GM20431 (cell line): ENCODE data around the gene EXOC6B.

Experiments
- in situ Hi-C: fragments of 300-500 bp; cut with MseI, MboI; formaldehyde crosslinking; loops from one replicate; pipeline ENCODE4 v1.15.0; 2020; ENCODE audit warnings: low sequenced_read_pairs; ENCODE audit not compliant: unreplicated experiment

EXOC6B gene

DNA sequence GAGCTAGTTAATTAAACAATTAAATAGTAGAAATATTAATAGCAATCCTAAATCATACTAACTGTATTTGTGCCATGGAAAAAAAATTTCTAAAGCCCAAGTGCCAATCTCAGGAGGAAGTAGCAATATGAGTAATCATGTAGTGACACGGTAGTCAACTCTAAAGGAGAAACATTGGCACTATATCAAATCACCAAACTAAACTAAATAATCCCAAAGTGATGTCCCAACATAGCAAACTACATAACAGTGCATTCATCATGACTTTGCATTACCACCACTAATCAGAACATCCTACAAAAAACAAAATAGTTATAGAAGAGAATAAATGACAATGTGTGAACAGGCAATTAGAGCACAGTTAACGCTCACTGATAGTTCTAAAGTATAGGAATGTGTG, 195.1 kb downstream of the EXOC6B start:
- in situ Hi-C loops, result no loop called here

DNA sequence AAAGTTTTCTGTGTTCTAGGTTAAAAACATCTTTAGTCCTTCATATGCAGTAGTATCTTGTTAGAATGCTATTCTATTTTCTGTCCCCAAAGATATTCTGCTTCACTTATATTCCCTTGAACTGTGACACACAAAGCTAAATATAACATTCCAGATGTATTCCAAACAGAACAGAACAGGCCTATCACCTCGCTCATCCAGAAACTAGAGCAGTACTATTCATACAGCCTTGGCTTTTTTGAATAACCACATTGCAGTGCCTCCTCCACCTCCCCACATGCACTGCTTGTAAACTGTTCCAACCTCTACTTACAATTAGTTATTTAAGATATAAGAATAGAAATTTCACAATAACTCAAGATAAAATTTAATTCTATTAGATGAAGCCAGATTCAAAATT, 196.8 kb downstream of the EXOC6B start:
- in situ Hi-C loops, result no loop called here

DNA sequence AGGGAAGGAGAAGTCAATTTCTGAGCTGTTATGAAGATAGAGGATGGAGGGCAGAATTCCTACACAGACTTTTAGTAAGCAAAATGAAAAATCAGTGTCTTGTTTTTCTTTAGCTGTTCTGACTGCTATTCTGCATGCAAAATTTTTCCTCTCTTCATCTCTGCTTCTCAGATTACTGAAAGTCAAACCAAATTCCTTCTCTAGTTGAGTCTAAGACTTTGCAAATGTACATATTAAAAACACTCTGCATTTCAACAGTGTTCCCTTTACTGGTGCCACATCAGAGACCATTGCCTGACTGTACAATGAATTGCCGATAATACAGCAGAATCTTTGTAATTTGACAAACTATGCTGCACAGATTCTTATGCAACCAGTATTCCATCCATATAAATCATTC, 198.8 kb downstream of the EXOC6B start:
- in situ Hi-C loops, result no loop called here

DNA sequence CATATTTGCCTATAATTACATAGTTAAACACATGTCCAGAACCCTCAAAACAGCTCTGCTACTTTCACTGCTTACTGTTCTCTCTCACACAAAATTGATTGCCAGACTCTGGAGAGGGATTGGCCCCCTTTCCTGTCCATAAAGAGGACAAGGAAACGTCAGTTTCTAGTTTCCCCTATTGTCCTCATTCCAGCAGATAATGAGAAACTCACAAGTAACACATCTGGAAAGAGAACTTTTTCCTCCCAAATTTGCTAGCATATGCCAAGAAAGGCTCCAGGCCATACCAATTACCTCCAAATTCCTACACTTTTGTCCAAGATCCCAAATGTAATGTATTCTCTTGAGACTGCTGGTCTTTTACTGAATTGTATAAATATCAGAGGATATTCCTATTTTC, 200.5 kb downstream of the EXOC6B start:
- in situ Hi-C loops, result no loop called here

DNA sequence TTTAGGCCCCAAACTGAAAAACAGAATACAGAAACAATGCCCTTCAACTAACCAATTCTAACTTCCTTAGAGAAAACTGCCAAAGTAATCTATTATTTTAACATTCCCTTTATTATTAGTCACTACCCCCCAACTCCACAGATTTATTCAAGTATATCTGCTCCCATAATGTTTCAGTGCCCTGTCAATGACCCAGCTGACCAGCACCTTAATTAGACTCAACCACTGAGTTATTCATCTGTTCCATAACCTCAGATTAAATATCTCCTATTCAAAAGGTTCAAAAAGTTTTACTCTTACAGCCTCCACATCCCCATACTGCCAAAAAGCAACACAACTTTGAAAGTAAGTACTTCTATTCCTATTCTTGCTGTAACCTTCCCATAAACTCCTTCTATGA, 202.4 kb downstream of the EXOC6B start:
- in situ Hi-C loops, result no loop called here

DNA sequence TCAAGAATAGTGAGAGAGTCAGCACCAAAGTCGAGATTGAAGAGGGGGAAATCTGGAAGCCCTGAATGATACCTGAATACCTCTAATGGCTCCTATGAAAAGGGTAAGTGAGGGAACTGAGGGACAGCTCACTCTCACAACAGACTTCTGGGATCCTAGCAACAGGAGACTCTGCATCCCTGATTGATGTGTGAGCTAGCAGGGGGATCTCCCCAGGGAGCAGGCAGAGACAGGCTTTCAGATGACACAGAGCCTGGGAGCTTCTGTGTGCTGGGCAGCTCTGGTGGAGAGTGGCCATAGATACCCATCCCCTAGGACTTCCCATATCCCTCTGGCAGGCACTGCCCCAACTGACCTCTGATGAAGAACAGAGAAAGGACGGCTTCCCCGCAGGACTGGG, 206.2 kb downstream of the EXOC6B start:
- in situ Hi-C loops, result no loop called here

DNA sequence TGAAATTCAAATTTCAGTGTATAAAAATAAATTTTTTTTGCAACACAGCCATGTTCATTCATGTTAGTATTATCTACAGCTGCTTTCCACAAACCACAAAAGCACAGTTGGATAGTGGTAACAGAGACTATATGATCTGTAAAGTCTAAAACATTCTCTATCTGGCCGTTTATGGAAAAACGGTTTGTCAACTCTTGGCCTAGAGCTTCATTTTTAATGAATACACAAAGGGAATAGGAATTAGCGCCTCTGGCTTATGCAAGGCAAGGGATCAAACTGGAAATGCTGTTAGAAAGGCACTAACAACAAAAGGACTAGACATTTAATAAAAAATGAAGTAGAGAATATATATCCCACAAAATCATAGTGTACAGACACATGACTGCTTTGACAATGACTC, 211.9 kb downstream of the EXOC6B start:
- in situ Hi-C loops, result no loop called here

DNA sequence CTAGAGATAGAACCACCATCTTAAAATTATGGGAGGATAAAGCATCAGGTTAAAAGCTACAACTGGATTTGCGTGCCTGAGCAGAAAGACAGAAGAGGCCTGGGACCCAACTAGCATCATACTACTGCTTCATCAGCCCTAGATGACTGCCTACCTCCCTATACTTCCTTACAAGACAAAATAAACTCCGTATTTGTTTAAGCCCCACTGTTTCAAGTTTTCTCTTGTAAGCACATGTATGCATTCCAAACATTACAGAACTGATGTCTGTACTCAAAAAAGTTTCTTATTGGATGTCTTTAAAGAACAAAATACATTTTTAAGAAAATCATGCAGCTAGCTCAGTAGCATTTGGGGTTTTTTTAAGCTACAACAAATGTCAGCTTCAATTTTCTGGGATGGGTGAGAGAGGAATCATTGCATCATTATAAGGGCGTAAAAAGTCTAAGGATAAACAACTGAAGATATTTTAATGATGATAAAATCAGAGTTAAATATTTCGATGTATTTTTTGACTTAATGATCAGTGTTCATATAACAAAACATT, 213.1 kb downstream of the EXOC6B start:
- in situ Hi-C loops, result no loop called here

DNA sequence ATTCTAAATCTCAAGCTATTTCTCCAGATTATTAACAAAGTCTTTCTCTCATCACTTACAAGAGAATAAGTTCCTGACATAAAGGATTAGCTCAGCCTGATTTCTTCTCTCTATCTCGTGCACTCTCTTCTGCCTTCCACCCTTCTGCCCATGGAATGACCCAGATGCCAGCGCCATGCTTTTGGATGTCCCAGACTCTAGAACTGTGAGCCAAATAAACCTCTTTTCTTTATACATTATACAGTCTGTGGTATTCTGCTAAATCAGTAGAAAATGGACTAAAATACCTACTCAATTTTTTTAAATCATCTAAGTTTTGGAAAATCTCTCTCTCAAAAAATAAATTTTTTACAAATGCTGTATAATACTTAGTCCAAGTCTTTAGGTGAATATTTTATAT, 218.6 kb downstream of the EXOC6B start:
- in situ Hi-C loops, result no loop called here

DNA sequence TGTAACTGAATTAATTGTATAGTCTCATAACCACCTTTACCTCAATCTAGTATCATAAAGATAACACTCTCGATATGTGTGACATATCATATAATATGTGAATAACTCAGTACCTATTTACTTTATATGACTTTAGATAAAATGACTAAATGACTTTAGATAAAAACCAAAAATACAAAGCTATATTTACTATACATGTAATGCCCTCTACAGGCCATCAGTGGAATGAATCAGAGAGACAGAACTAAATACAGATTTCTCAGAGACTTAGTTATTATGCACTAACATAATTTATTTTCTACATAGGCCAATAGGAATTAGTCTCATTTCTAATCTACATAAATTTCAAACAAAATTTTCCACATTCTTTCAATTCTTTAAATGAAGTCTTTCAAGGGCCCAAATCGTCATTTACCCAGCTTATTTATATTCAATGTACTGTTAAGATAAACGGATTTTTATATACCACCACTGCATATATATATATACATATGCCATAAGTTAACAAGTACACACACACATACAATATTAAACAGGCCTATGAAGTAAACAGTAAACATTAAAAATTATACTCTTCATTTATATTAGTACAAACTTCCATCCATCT, 219.9 kb downstream of the EXOC6B start:
- in situ Hi-C loops, result no loop called here

DNA sequence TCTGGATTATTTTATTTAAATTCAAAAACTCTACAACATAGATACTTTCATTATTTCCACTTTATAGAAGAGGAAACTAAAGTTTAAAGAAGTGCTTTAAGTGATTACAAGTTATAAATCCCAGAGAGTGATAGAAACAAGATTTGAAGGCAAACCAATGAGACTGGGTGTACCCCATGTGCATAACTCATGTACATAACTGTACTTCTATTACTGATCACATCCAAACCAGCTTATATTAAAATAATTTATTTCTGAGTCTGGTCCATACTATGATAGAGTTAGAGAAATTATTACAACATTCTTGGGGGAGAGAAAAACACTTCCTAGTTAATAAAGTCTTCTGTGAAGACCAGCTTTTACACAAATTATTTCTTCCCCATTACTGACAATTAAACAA, 221.4 kb downstream of the EXOC6B start:
- in situ Hi-C loops, result no loop called here

DNA sequence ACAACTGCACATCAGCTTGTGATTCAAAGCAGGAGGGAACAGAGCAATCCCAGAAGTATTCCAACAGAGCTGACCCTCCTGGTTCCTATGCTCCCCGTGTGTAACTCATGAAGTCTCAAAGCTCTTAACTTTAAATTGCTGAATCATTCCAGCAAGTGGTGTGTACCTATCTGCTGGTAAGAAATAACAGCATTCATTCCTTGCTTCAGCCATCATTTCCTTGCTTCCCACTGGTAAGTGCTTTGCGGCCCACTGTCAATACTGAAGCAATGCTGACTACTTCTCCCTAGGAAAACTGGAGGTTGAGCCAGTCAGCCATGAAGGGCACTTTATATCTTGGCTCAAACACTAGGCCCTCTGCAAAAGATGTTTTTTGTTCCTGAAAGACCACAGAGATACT, 222.4 kb downstream of the EXOC6B start:
- in situ Hi-C loops, result no loop called here

DNA sequence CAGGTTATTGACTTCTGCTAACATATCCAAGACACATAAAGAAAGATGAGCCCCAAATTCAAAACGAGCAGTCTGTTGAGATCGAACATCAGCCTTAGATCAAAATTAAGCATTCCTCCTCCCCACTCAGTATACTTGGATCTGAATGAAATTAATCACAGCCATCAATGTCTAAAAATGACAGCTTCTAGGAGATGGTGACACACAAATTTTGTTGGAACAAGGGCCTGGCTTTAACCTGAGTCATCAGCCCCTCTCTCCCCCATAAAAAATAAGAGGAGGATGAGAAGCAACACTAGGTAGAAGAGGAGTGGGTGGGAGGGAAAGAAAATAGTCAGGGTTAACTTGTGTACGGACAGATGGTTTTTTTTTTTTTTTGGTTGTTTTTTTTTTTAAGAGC, 223.1 kb downstream of the EXOC6B start:
- in situ Hi-C loops, result no loop called here

DNA sequence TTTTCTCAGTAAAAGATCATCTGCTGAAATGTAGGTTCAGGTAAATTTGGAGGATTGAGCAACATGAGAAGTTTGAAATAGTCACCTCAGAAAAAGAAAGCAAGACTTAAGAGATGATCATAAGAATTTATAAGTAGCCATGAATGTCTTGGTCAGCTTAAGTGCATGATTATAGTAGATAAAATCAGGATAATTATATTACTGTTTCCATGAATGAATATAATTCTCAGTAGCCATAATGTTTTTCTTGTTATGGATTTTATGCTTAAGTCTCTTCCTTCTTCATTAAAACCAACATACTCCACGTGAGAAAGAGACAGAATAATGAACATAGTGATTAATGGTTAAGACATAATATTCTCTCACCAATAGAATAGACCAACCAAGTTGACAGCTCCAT, 223.7 kb downstream of the EXOC6B start:
- in situ Hi-C loops, result no loop called here

DNA sequence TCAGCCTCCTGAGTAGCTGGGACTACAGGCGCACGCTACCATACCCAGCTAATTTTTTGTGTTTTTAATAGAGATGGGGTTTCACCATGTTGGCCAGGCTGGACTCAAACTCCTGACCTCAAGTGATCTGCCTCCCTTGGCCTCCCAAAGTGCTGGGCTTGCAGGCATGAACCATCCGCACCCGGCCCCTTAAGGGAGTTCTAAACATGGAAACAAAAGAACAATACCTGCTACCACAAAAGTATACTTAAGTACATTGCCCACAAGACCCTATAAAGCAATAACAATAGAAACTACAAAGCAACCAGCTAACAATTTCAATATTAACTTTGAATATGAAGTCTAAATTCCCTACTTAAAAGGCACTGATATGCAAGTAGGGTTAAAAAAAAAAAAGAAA, 242.0 kb downstream of the EXOC6B start:
- in situ Hi-C loops, result loop anchor here (25.0 kb wide), 1 partner anchor 647 kb away; no protein-coding TSS in a partner anchor

DNA sequence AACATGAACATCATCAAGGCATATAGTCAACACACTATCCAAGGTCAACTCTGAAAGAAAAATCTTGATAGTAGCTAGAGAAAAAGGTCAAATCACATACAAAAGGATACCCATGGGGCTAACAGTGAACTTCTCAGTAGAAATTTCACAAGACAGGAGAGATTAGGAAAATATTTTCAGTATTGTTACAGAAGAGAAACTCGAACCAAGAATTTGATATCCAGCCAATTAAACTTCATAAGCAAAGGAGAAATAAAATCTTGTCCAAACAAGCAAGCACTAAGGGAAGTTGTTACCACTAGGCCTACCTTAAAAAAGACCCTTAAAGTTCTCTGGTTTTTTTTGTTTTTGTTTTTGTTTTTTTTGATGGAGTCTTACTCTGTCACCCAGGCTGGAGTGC, 242.5 kb downstream of the EXOC6B start:
- in situ Hi-C loops, result loop anchor here (25.0 kb wide), 1 partner anchor 646 kb away; no protein-coding TSS in a partner anchor

DNA sequence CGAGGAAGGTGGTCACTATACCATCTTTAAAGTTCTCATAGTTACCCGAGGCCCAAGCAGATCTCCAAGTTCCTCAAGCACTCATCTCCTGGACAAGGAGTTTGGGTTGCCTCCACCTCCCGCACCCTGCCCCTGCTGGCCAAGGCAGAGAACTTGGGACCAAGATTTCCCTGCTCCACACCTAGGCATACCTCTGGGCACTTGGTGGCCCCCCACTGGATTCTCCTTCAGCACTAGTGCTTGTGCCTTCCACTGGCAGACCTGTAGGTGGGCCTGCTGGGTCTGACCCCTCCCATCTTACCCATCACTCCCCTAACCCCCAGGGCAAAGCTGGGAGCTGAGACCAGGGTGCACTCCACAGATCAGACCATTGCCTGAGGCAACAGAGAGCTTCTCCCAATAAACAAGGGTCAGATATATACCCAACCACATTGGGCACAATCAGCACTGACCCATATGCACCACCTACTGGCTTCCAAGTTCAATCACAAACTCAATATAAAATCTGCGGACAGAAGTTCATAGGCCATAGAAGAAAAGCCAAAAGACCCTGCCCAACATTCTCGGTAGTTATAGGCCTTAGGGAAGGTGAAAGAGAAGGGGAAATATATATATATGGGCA, 244.2 kb downstream of the EXOC6B start:
- in situ Hi-C loops, result loop anchor here (25.0 kb wide), 1 partner anchor 644 kb away; no protein-coding TSS in a partner anchor

DNA sequence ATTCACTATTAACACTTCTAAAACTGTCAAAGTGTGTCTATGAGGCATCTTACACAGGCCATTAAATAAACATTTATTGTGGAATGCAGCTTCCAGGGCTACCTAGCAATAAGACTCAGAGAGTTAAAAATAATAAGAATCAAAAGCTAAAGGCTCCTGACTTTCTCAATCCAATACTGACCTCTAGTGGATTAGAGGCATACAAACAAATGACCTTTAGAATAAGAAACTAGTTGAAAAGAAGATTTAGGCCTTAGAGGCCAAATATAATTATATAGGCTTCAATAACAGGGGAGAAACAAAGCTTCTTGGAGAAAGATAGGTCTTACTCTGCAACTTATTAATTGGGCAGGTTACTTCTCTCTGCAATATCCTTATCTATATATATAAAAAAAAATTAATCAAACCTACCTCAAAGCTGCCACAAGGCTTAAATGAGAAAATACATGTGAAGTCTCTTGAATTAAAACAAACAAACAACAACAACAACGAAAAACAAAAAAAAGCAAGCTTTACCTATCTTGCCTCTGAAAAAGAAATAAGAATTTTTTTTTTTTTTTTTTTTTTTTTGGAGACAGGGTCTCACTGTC, 246.1 kb downstream of the EXOC6B start:
- in situ Hi-C loops, result loop anchor here (25.0 kb wide), 1 partner anchor 642 kb away; no protein-coding TSS in a partner anchor

DNA sequence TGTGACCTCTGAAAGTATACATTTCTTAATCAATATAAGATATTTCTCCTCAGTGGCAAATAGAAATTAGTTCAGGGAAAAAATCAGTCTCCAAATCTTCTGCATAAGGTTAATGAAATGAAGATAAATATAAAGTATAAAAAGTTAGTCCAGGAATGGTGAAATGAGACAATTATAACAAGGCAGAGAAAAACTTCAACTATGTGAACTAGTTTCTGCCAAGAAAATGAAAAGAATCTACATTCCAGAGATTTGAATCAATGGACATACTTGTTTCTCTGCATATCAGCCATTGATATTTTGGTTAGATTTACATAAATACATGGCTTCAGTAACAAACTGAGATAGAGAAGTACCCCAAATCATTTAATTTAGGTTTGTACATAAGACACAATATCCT, 249.0 kb downstream of the EXOC6B start:
- in situ Hi-C loops, result loop anchor here (25.0 kb wide), 1 partner anchor 640 kb away; no protein-coding TSS in a partner anchor

DNA sequence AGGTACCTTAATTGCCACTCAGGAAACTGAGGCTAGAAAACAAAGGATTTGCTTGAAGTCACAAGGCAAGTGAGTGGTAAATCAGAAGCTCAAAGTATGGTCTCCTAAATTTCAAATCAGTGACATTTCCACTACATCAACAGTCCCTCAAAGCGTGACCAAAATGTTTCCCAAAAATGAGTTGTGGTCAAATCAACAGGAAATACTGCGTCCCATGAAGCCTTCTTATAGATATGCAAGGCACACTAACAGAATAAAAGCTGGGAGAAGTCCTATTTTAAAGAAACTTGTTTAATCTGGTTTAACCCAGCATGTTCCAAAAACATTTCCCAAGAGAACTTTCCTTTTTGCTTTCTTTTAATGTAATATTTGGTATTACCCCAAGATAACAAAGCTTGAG, 249.4 kb downstream of the EXOC6B start:
- in situ Hi-C loops, result loop anchor here (25.0 kb wide), 1 partner anchor 639 kb away; no protein-coding TSS in a partner anchor

DNA sequence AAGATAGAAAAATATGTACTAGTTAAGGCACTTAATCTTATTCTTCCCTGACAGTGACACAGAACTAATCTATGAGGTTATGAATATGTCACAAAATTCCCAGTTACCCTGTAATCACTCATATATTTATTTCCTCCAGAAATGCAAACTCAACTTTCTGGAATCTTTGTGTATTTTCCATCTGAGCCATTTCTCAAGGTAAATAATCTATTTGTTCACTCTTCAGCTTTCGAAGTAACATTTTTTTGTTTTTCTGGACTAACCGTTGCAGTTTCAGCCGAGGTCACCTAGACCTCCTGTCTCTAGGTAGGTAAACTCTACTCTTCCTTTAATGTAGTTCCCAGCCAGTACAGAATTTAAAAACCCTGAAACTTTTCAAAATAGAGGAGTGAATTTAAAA, 250.9 kb downstream of the EXOC6B start:
- in situ Hi-C loops, result loop anchor here (25.0 kb wide), 1 partner anchor 638 kb away; no protein-coding TSS in a partner anchor
